Thyroid gland (tissue), 4 donors: ENCODE measurements around the gene SNX19. TPM values are rescaled to one million over a fixed set of nuclear protein-coding genes. Genes with fewer than 3 reads are reported as not detected.
A peak's percentile ranks its signal among the peaks of the same experiment; 100 is the strongest.

Experiments used
- DNase-seq, 2 donors: peaks; one replicate each; pipeline ENCODE4 v3.0.0-alpha.2; 2019
- H3K27ac ChIP-seq, 3 donors: fragments of 200-600 bp; sonication (generic); 1 replicate in 2 of 3; 2 replicates in 1 of 3; pipeline ENCODE4 v1.5.1; 2016 to 2019; ENCODE audit warnings: mild to moderate bottlenecking in 1 of 3, moderate library complexity in 1 of 3
- H3K27me3 ChIP-seq: fragments of 200-600 bp; sonication (generic); one replicate; pipeline ENCODE4 v1.5.1; 2019
- H3K36me3 ChIP-seq, 2 donors: fragments of 200-600 bp; sonication (generic); one replicate each; pipeline ENCODE4 v1.5.1; 2016 to 2019
- H3K4me1 ChIP-seq, 2 donors: fragments of 200-600 bp; sonication (generic); one replicate each; pipeline ENCODE4 v1.5.1; 2017 to 2019
- H3K4me3 ChIP-seq, 3 donors: fragments of 200-600 bp; sonication (generic); replicated peaks in 1 of 3; 1 replicate in 2 of 3; 2 replicates in 1 of 3; pipeline ENCODE4 v1.5.1; 2016; ENCODE audit warnings: mild to moderate bottlenecking in 1 of 3
- H3K9me3 ChIP-seq: fragments of 200-600 bp; sonication (generic); one replicate; pipeline ENCODE4 v1.5.1; 2017
- CTCF ChIP-seq, 6 experiments: fragments of 200-600 bp in 3 of 6; fragments of 450-650 bp in 3 of 6; sonication (generic) in 3 of 6; IDR thresholded peaks; one replicate each; pipeline ENCODE4 v1.5.1; 2016 to 2019; ENCODE audit warnings: antibody characterized with exemption in 6 of 6, mild to moderate bottlenecking in 2 of 6, inconsistent platforms in 1 of 6, moderate library complexity in 1 of 6
- POLR2A ChIP-seq, 2 donors: fragments of 450-650 bp; IDR thresholded peaks; one replicate each; pipeline ENCODE4 v1.6.1; 2017; ENCODE audit warnings: antibody characterized with exemption in 2 of 2, mild to moderate bottlenecking in 2 of 2, moderate library complexity in 1 of 2
- WGBS, 2 donors: methylation state at CpG; one replicate each; pipeline ENCODE4 v1.1.5; 2017; 5-methylcytosine and 5-hydroxymethylcytosine counted together
- intact Hi-C: fragments of 100-400 bp; cut with DNase I; formaldehyde crosslinking; loops from one replicate; pipeline ENCODE4 v1.15.1; 2023
- total RNA-seq, 4 donors: library from RNA; depleted of rRNA; stranded (reverse); fragments of >200 nt; gene quantifications; one replicate each; pipeline ENCODE4 v1.2.3, GENCODE V29; 2016

The SNX19 gene
- total RNA-seq, 4 donors from 2014 or later: 82.1 to 146 (median 127) TPM

DNA sequence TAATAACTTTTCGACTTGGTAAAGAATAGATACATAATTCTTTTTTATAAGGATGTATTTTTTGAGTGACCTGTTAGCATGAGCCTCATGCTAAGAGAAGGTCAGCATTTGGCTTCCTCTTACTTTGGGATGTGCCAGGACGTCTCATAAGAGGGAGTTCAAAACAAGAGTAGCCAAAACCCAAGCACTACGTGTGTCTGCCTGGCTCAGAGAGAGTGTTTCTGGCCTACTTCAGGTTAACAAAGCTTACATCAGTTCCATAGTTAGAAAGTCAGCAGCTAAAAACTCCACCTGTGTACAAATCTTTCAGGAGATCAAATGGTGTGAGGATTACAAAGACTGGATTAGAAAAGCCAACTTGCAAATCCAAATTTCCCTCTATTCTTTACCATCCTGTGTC lies 13.9 kb downstream of the SNX19 start:
- Histone ChIP-seq H3K36me3 (peaks cover 72 to 86% of the 10 kb centered on the region in 2 donors), H3K27ac (no peak overlapping the region), H3K4me3 (no peak overlapping the region)

DNA sequence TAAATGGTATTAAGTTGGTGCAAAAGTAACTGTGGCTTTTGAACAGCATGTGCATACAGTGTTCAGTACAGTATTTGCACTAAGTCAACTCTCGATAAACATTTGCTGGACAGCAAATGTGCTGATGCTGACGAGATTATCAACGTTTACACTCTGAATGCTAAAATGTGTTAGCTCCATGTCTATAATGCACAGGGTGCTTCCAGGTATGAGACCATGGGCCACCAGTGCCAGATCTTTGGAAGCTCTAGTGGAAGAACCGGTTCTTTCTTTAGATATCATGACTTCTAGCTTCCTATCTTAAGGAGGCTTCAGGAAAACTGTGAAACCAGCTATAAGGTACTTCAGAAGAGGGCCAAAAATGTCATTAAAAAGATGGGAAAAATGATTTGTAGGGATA lies 17.2 kb downstream of the SNX19 start:
- H3K27ac ChIP-seq: peak overlapping the region in 1 of 3 donors; percentile 81
- H3K9me3 ChIP-seq: no peaks in the 10 kb centered on the region
- TF ChIP-seq POLR2A (IDR thresholded peaks at IDR 0.05): no peak
- TF ChIP-seq CTCF (IDR thresholded peaks at IDR 0.05): no peak
- no peak overlapping the region for H3K4me3 ChIP-seq
- intact Hi-C loops: no loop called here
- H3K36me3 ChIP-seq: peaks cover 39 to 58% of the 10 kb centered on the region in 2 donors
- peaks cover 2 to 22% of the 10 kb centered on the region in 2 donors for H3K4me1 ChIP-seq
- H3K27me3 ChIP-seq: no peaks in the 10 kb centered on the region
- DNase-seq: no peak
- WGBS, 2 donors: 89 to 90% methylated on average over 4 of the region's 4 CpGs

More for the DNA sequence above, 13.9 kb downstream of the SNX19 start:
- intact Hi-C loops: no loop called here
- Histone ChIP-seq H3K4me1 (peaks cover 0 to 5% of the 10 kb centered on the region in 2 donors), H3K27me3 (no peaks in the 10 kb centered on the region), H3K9me3 (no peaks in the 10 kb centered on the region)
- DNase-seq: no peak
- TF ChIP-seq POLR2A (IDR thresholded peaks at IDR 0.05): no peak
- TF ChIP-seq CTCF (IDR thresholded peaks at IDR 0.05): no peak
- WGBS, 2 donors: 90 to 94% methylated on average over 3 of the region's 3 CpGs

DNA sequence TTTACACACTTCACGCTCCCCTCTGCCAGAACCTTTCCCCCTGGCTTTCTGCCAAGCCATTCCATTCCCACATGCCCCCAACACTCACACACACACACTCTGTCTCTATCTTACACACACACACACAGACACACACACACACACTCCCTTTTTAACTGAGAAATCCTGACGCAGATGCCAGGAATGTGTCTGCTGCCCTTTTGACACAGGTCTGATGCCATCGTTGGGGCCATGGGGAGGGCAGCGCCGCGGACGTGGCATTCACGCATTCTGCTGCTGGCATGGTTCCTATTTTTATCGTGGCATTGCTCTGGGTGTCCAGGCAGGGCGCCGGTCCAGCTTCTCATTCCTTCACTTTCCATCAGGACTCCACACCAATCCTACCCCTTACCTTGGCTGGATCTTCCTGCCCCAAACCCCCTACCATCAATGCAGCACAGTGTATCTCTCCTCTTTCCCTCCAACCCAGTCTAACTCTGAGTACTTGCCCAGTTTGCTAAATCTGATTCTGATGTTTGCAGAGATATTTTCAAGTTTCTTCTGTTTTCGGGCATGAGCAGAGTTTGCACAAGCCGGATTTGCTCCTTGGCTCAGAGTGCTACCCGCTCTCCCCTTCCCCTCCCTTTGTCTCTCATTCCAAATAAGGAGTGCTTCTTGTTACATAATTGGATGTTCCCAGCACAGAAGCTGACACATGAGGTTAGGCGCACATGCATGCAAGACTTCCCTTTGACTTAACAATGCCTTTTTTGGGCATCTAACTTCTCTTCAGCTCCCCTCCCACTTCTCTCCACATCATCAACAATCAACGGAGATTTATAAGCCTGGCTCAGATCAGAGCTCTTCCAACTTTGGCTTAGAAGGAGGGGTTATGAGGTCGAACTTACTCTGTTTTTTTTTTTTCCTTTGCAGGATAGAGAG lies 18.8 kb downstream of the SNX19 start:
- intact Hi-C loops: no loop called here
- Histone ChIP-seq H3K36me3 (peaks cover 41 to 55% of the 10 kb centered on the region in 2 donors), H3K27me3 (no peaks in the 10 kb centered on the region), H3K27ac (peak overlapping the region; percentile 32 to 81 (median 74)), H3K4me1 (peaks cover 4 to 25% of the 10 kb centered on the region in 2 donors), H3K4me3 (no peak overlapping the region), H3K9me3 (no peaks in the 10 kb centered on the region)
- 59 to 61% methylated on average over 17 of the region's 17 CpGs for WGBS, 2 donors
- no peak for TF ChIP-seq CTCF (IDR thresholded peaks at IDR 0.05)
- TF ChIP-seq POLR2A (IDR thresholded peaks at IDR 0.05): no peak
- peak; percentile 53 to 67 for DNase-seq

- peak; percentile 71 to 79 for DNase-seq
- WGBS, 2 donors: 20 to 22% methylated on average over 6 of the region's 6 CpGs
- H3K4me3 ChIP-seq: no peak overlapping the region
- H3K27ac ChIP-seq: no peak overlapping the region
- no peaks in the 10 kb centered on the region for H3K9me3 ChIP-seq
- H3K36me3 ChIP-seq: peaks cover 17 to 30% of the 10 kb centered on the region in 2 donors
- intact Hi-C loops: no loop called here
- H3K27me3 ChIP-seq: no peaks in the 10 kb centered on the region
- TF ChIP-seq POLR2A (IDR thresholded peaks at IDR 0.05) (no peak), CTCF (IDR thresholded peaks at IDR 0.05) (peak; percentile 46 to 94 (median 88))
- H3K4me1 ChIP-seq: peaks cover 4 to 25% of the 10 kb centered on the region in 2 donors
Observed at GRCh38 chr11:130894322-130895025, 21.8 kb downstream of the SNX19 start.
